ENCODE data around the gene FARP1.

DNA sequence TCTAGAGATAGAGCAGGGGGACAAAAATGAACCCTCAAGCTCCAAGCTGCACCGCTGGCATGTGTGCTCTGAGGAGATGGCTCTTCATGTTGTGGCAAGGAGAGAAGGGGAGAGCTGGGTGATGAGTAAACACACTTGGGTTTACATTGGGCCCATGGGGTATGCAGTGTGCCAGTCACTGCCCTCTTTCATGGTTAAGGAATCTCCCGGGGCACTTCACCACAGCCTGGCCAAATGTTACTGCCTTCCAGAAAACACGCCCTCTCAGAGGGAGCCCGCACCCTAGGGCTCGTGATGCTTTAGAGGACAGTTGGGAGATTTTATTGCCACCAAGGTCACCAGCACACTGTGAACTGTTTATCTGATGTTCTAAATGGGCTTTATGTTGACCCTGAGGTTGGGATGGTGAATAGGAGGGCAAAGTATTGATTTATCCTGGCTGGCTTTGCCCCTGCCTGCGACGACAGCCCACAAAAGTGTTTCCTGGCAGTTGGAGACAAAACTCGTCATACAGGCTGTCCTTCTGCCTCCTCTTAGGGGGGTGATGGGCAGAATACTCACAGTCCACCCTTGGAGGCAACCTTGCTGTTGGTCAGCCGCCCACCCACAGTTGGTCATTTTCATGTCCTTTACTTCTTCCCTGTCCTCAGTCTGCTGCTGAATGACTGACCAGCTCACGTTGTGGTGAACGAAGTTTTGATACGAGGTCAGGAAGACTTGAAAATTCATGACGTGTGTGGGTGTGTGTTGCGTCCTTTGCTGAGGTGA lies 277.1 kb downstream of the FARP1 start:
- TF ChIP-seq, protein P1, sequence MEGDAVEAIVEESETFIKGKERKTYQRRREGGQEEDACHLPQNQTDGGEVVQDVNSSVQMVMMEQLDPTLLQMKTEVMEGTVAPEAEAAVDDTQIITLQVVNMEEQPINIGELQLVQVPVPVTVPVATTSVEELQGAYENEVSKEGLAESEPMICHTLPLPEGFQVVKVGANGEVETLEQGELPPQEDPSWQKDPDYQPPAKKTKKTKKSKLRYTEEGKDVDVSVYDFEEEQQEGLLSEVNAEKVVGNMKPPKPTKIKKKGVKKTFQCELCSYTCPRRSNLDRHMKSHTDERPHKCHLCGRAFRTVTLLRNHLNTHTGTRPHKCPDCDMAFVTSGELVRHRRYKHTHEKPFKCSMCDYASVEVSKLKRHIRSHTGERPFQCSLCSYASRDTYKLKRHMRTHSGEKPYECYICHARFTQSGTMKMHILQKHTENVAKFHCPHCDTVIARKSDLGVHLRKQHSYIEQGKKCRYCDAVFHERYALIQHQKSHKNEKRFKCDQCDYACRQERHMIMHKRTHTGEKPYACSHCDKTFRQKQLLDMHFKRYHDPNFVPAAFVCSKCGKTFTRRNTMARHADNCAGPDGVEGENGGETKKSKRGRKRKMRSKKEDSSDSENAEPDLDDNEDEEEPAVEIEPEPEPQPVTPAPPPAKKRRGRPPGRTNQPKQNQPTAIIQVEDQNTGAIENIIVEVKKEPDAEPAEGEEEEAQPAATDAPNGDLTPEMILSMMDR (tag by site-specific recombination; IDR thresholded peaks at IDR 0.05) = no peak
- TF ChIP-seq, protein P2, sequence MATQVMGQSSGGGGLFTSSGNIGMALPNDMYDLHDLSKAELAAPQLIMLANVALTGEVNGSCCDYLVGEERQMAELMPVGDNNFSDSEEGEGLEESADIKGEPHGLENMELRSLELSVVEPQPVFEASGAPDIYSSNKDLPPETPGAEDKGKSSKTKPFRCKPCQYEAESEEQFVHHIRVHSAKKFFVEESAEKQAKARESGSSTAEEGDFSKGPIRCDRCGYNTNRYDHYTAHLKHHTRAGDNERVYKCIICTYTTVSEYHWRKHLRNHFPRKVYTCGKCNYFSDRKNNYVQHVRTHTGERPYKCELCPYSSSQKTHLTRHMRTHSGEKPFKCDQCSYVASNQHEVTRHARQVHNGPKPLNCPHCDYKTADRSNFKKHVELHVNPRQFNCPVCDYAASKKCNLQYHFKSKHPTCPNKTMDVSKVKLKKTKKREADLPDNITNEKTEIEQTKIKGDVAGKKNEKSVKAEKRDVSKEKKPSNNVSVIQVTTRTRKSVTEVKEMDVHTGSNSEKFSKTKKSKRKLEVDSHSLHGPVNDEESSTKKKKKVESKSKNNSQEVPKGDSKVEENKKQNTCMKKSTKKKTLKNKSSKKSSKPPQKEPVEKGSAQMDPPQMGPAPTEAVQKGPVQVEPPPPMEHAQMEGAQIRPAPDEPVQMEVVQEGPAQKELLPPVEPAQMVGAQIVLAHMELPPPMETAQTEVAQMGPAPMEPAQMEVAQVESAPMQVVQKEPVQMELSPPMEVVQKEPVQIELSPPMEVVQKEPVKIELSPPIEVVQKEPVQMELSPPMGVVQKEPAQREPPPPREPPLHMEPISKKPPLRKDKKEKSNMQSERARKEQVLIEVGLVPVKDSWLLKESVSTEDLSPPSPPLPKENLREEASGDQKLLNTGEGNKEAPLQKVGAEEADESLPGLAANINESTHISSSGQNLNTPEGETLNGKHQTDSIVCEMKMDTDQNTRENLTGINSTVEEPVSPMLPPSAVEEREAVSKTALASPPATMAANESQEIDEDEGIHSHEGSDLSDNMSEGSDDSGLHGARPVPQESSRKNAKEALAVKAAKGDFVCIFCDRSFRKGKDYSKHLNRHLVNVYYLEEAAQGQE (tag by site-specific recombination; IDR thresholded peaks at IDR 0.05) = no peak
- no peak for TF ChIP-seq ZBTB21 (tag by site-specific recombination; IDR thresholded peaks at IDR 0.05)
- TF ChIP-seq, protein P3, sequence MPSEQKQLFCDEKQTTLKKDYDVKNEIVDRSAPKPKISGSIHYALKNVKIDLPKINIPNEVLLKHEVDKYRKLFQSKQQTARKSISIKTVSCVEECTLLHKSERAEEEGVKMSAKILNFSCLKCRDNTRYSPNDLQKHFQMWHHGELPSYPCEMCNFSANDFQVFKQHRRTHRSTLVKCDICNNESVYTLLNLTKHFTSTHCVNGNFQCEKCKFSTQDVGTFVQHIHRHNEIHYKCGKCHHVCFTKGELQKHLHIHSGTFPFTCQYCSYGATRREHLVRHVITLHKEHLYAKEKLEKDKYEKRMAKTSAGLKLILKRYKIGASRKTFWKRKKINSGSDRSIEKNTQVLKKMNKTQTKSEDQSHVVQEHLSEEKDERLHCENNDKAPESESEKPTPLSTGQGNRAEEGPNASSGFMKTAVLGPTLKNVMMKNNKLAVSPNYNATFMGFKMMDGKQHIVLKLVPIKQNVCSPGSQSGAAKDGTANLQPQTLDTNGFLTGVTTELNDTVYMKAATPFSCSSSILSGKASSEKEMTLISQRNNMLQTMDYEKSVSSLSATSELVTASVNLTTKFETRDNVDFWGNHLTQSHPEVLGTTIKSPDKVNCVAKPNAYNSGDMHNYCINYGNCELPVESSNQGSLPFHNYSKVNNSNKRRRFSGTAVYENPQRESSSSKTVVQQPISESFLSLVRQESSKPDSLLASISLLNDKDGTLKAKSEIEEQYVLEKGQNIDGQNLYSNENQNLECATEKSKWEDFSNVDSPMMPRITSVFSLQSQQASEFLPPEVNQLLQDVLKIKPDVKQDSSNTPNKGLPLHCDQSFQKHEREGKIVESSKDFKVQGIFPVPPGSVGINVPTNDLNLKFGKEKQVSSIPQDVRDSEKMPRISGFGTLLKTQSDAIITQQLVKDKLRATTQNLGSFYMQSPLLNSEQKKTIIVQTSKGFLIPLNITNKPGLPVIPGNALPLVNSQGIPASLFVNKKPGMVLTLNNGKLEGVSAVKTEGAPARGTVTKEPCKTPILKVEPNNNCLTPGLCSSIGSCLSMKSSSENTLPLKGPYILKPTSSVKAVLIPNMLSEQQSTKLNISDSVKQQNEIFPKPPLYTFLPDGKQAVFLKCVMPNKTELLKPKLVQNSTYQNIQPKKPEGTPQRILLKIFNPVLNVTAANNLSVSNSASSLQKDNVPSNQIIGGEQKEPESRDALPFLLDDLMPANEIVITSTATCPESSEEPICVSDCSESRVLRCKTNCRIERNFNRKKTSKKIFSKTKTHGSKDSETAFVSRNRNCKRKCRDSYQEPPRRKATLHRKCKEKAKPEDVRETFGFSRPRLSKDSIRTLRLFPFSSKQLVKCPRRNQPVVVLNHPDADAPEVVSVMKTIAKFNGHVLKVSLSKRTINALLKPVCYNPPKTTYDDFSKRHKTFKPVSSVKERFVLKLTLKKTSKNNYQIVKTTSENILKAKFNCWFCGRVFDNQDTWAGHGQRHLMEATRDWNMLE (tag by site-specific recombination; conservative IDR thresholded peaks at IDR 0.05; ENCODE audit: low read depth) = no peak
- no peak for TF ChIP-seq ZNF239 (tag by site-specific recombination; IDR thresholded peaks at IDR 0.05)
- no peak for TF ChIP-seq ZNF670 (tag by site-specific recombination; IDR thresholded peaks at IDR 0.05; ENCODE audit: low read depth)
- no peak for TF ChIP-seq ZNF157 (tag by site-specific recombination; IDR thresholded peaks at IDR 0.05)
- no peak for TF ChIP-seq TCF7L2 (IDR thresholded peaks at IDR 0.05; ENCODE audit: borderline replicate concordance, low read depth, low read length)
- TF ChIP-seq, protein P4, sequence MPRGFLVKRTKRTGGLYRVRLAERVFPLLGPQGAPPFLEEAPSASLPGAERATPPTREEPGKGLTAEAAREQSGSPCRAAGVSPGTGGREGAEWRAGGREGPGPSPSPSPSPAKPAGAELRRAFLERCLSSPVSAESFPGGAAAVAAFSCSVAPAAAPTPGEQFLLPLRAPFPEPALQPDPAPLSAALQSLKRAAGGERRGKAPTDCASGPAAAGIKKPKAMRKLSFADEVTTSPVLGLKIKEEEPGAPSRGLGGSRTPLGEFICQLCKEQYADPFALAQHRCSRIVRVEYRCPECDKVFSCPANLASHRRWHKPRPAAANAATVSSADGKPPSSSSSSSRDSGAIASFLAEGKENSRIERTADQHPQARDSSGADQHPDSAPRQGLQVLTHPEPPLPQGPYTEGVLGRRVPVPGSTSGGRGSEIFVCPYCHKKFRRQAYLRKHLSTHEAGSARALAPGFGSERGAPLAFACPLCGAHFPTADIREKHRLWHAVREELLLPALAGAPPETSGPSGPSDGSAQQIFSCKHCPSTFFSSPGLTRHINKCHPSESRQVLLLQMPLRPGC (tag by site-specific recombination; IDR thresholded peaks at IDR 0.05) = no peak
